ENCODE measurements around the gene PIK3CD.

PIK3CD gene

GRCh38 chr1:9652379-9653209 lies 1.1 kb downstream of the PIK3CD start:
- Histone ChIP-seq H3K36me3 (ENCODE audit: insufficient read depth, low read length) (no peaks in the 10 kb centered on the region), H3K9ac (ENCODE audit: low read length) (peak overlapping the region; percentile 88), H3K4me1 (ENCODE audit: insufficient read depth, low read length, severe bottlenecking) (peaks cover 56% of the 10 kb centered on the region), H3K27me3 (ENCODE audit: insufficient read depth, low read length) (no peaks in the 10 kb centered on the region), H3K27ac (ENCODE audit: low read depth, low read length, poor library complexity, severe bottlenecking) (peak overlapping the region; percentile 97), H3K4me2 (ENCODE audit: low read length) (peak overlapping the region; percentile 69), H2AFZ (ENCODE audit: low read length) (no peak overlapping the region), H3F3A (ENCODE audit: insufficient read depth, low read length) (peaks cover 6% of the 10 kb centered on the region; the same call in 1 of the 2 replicates), H3K4me3 (ENCODE audit: low read depth, low read length, poor library complexity, severe bottlenecking) (peak overlapping the region; percentile 78), H4K20me1 (ENCODE audit: insufficient read depth, low read length) (no peaks in the 10 kb centered on the region), H3K9me3 (ENCODE audit: low read length) (no peaks in the 10 kb centered on the region), H3K79me2 (ENCODE audit: insufficient read depth, low read length) (peaks cover 16% of the 10 kb centered on the region), H3K9me2 (ENCODE audit: low read depth, low read length) (no peaks in the 10 kb centered on the region)
- no peak for TF ChIP-seq EZH2 (IDR thresholded peaks at IDR 0.05; ENCODE audit: borderline replicate concordance, low read length)
- TF ChIP-seq CTCF (IDR thresholded peaks at IDR 0.05; ENCODE audit: low read length): peak; percentile 52

GRCh38 chr1:9653210-9653490 lies 1.6 kb downstream of the PIK3CD start:
- H3K4me2 ChIP-seq (ENCODE audit: low read length): peak overlapping the region; percentile 69

GRCh38 chr1:9653491-9654050 lies 2.0 kb downstream of the PIK3CD start:
- peaks cover 6% of the 10 kb centered on the region; the same call in 1 of the 2 replicates for H3F3A ChIP-seq (ENCODE audit: insufficient read depth, low read length)
- H3K79me2 ChIP-seq (ENCODE audit: insufficient read depth, low read length): peaks cover 21% of the 10 kb centered on the region
- TF ChIP-seq EZH2 (IDR thresholded peaks at IDR 0.05; ENCODE audit: borderline replicate concordance, low read length) (no peak), CTCF (IDR thresholded peaks at IDR 0.05; ENCODE audit: low read length) (no peak)
- no peaks in the 10 kb centered on the region for H3K9me3 ChIP-seq (ENCODE audit: low read length)
- H3K9me2 ChIP-seq (ENCODE audit: low read depth, low read length): no peaks in the 10 kb centered on the region
- peak overlapping the region; percentile 69 for H3K4me2 ChIP-seq (ENCODE audit: low read length)
- peaks cover 65% of the 10 kb centered on the region for H3K4me1 ChIP-seq (ENCODE audit: insufficient read depth, low read length, severe bottlenecking)
- no peaks in the 10 kb centered on the region for H3K36me3 ChIP-seq (ENCODE audit: insufficient read depth, low read length)
- peak overlapping the region; percentile 78 for H3K4me3 ChIP-seq (ENCODE audit: low read depth, low read length, poor library complexity, severe bottlenecking)
- peak overlapping the region; percentile 88 for H3K9ac ChIP-seq (ENCODE audit: low read length)
- H4K20me1 ChIP-seq (ENCODE audit: insufficient read depth, low read length): no peaks in the 10 kb centered on the region
- peak overlapping the region; percentile 97 for H3K27ac ChIP-seq (ENCODE audit: low read depth, low read length, poor library complexity, severe bottlenecking)
- H3K27me3 ChIP-seq (ENCODE audit: insufficient read depth, low read length): no peaks in the 10 kb centered on the region
- no peak overlapping the region for H2AFZ ChIP-seq (ENCODE audit: low read length)

More at GRCh38 chr1:9653210-9653490, 1.6 kb downstream of the PIK3CD start:
- Histone ChIP-seq H3K4me3 (ENCODE audit: low read depth, low read length, poor library complexity, severe bottlenecking) (peak overlapping the region; percentile 78), H4K20me1 (ENCODE audit: insufficient read depth, low read length) (no peaks in the 10 kb centered on the region), H3K9me3 (ENCODE audit: low read length) (no peaks in the 10 kb centered on the region), H2AFZ (ENCODE audit: low read length) (no peak overlapping the region), H3K4me1 (ENCODE audit: insufficient read depth, low read length, severe bottlenecking) (peaks cover 62% of the 10 kb centered on the region), H3K27ac (ENCODE audit: low read depth, low read length, poor library complexity, severe bottlenecking) (peak overlapping the region; percentile 97), H3K36me3 (ENCODE audit: insufficient read depth, low read length) (no peaks in the 10 kb centered on the region), H3K27me3 (ENCODE audit: insufficient read depth, low read length) (no peaks in the 10 kb centered on the region), H3K79me2 (ENCODE audit: insufficient read depth, low read length) (peaks cover 21% of the 10 kb centered on the region), H3F3A (ENCODE audit: insufficient read depth, low read length) (peaks cover 6% of the 10 kb centered on the region; the same call in 1 of the 2 replicates), H3K9ac (ENCODE audit: low read length) (peak overlapping the region; percentile 88), H3K9me2 (ENCODE audit: low read depth, low read length) (no peaks in the 10 kb centered on the region)
- TF ChIP-seq EZH2 (IDR thresholded peaks at IDR 0.05; ENCODE audit: borderline replicate concordance, low read length) (no peak), CTCF (IDR thresholded peaks at IDR 0.05; ENCODE audit: low read length) (no peak)

All from OCI-LY1 (cell line).